Panc1 (cell line): ENCODE data around the gene TSPAN15. TPM values are rescaled to one million over a fixed set of nuclear protein-coding genes. Genes with fewer than 3 reads are reported as not detected.

Experiments
- ATAC-seq: fragments of 200-7000 bp; cut with Tn5 transposase; 2 replicates; pipeline ENCODE4 v1.9.1; 2020; ENCODE audit warnings: mild to moderate bottlenecking, moderate library complexity
- BruUV-seq: library from RNA; stranded (reverse); fragments of 400-500 nt; replicated peaks from 2 replicates; lab custom pipeline; 2021; lab: Mats Ljungman, UMichigan
- CTCF ChIA-PET: fragments of 300-600 bp; sonication (Branson Sonifier 250); formaldehyde crosslinking; loops from one replicate; lab custom pipeline; 2022; ENCODE audit warnings: antibody characterized with exemption; lab: Charles Lee
- POLR2A ChIA-PET: fragments of 300-600 bp; sonication (Branson Sonifier 250); formaldehyde crosslinking; loops from one replicate; lab custom pipeline; 2022; ENCODE audit warnings: antibody characterized with exemption; lab: Charles Lee
- DNase-seq: peaks from one replicate; pipeline ENCODE4 v3.0.0-alpha.2; 2010; ENCODE audit warnings: low read depth, low spot score
- H3K27ac ChIP-seq: 2 replicates; pipeline ENCODE4 v1.5.1; 2011; ENCODE audit warnings: mild to moderate bottlenecking, low read length, inconsistent platforms
- H3K27me3 ChIP-seq: fragments of 200-500 bp; sonication (Bioruptor generic); 2 replicates; pipeline ENCODE4 v1.6.0; 2014; ENCODE audit warnings: low read length, inconsistent platforms; ENCODE audit not compliant: control insufficient read depth, insufficient read depth
- H3K36me3 ChIP-seq: fragments of 200-500 bp; sonication (Bioruptor generic); 2 replicates; pipeline ENCODE4 v1.5.1; 2014; ENCODE audit warnings: inconsistent platforms, mild to moderate bottlenecking, low read length, moderate library complexity; ENCODE audit not compliant: control insufficient read depth, insufficient read depth
- H3K4me1 ChIP-seq: 2 replicates; pipeline ENCODE4 v1.5.1; 2011; ENCODE audit warnings: inconsistent platforms, mild to moderate bottlenecking, low read length, moderate library complexity; ENCODE audit not compliant: control insufficient read depth, insufficient read depth
- H3K4me3 ChIP-seq, 2 experiments: 2 replicates each; pipeline ENCODE4 v1.5.1; 2011 to 2012; ENCODE audit warnings: low read depth in 2 of 2, low read length in 2 of 2, mild to moderate bottlenecking in 2 of 2, inconsistent platforms in 1 of 2, moderate library complexity in 1 of 2
- H3K9me3 ChIP-seq: fragments of 200-500 bp; sonication (Bioruptor generic); 2 replicates; pipeline ENCODE4 v1.5.1; 2014; ENCODE audit warnings: low read depth, mild to moderate bottlenecking, inconsistent platforms, low read length, moderate library complexity; ENCODE audit not compliant: control insufficient read depth, insufficient read depth
- CTCF ChIP-seq: fragments of 450-650 bp; IDR thresholded peaks from 2 replicates; pipeline ENCODE4 v1.5.1; 2017; ENCODE audit warnings: mild to moderate bottlenecking
- POLR2AphosphoS5 ChIP-seq: IDR thresholded peaks from 2 replicates; pipeline ENCODE4 v1.6.1; 2012; ENCODE audit warnings: mild to moderate bottlenecking, low read depth, low read length, moderate library complexity
- REST ChIP-seq, 2 experiments: IDR thresholded peaks; 2 replicates each; pipeline ENCODE4 v1.6.1; 2011 to 2012; ENCODE audit warnings: low read depth in 2 of 2, control low read depth in 1 of 2, low read length in 1 of 2, mild to moderate bottlenecking in 1 of 2, moderate library complexity in 1 of 2; ENCODE audit not compliant: insufficient read depth in 1 of 2
- SIN3A ChIP-seq: IDR thresholded peaks from 2 replicates; pipeline ENCODE4 v1.6.1; 2012; ENCODE audit warnings: low read depth, mild to moderate bottlenecking, low read length, moderate library complexity, borderline replicate concordance; ENCODE audit not compliant: insufficient read depth
- TCF7L2 ChIP-seq: IDR thresholded peaks from 2 replicates; pipeline ENCODE4 v1.6.1; 2011; ENCODE audit warnings: mild to moderate bottlenecking, low read depth, low read length, inconsistent platforms
- in situ Hi-C: cut with HindIII; loops from 2 replicates; pipeline ENCODE4 v1.10.0; 2016; ENCODE audit warnings: low sequenced_read_pairs, low pct_unique_long_range_greater_than_20kb
- intact Hi-C: fragments of 100-400 bp; cut with micrococcal nuclease; formaldehyde crosslinking; loops from one replicate; pipeline ENCODE4 v1.10.0; 2022; ENCODE audit not compliant: unreplicated experiment
- total RNA-seq: library from RNA; stranded (reverse); gene quantifications from one replicate; pipeline ENCODE4 v1.2.1, GENCODE V29; 2021; ENCODE audit not compliant: unreplicated experiment

Gene TSPAN15
- total RNA-seq, 1 experiment from 2014 or later: 199 TPM

GRCh38 chr10:69415049-69415448 lies 36.2 kb upstream of the TSPAN15 start:
- CTCF ChIA-PET: interaction anchor here (0.6 kb wide), 1 partner anchor 504 kb away, joined by 4 read pairs; no protein-coding TSS in a partner anchor
- in situ Hi-C loops: no loop called here

GRCh38 chr10:69415951-69416350 lies 35.3 kb upstream of the TSPAN15 start:
- Histone ChIP-seq H3K27me3 (no peaks in the 10 kb centered on the region), H3K27ac (no peak overlapping the region), H3K4me1 (no peaks in the 10 kb centered on the region), H3K9me3 (no peaks in the 10 kb centered on the region), H3K36me3 (no peaks in the 10 kb centered on the region), H3K4me3 (no peak overlapping the region)
- ChIA-PET POLR2A (no interaction called here), CTCF (no interaction called here)
- DNase-seq (no peak), ATAC-seq (no peak)
- no peak for TF ChIP-seq SIN3A
- TF ChIP-seq POLR2AphosphoS5: no peak
- TF ChIP-seq CTCF: no peak
- TF ChIP-seq REST (IDR thresholded peaks at IDR 0.05; ENCODE audit: insufficient read depth in 1 of 2, low read depth in 2 of 2, low read length in 1 of 2): no peak
- TF ChIP-seq TCF7L2: no peak
- no TSS peak for BruUV-seq
- in situ Hi-C loops: no loop called here
- intact Hi-C loops: no loop called here

More at GRCh38 chr10:69415049-69415448, 36.2 kb upstream of the TSPAN15 start:
- ATAC-seq (no peak), DNase-seq (no peak)
- TF ChIP-seq CTCF: no peak
- TF ChIP-seq SIN3A: no peak
- no peak for TF ChIP-seq REST (IDR thresholded peaks at IDR 0.05; ENCODE audit: insufficient read depth in 1 of 2, low read depth in 2 of 2, low read length in 1 of 2)
- TF ChIP-seq TCF7L2: no peak
- no peak for TF ChIP-seq POLR2AphosphoS5
- BruUV-seq: no TSS peak
- no peak overlapping the region for H3K27ac ChIP-seq
- no peaks in the 10 kb centered on the region for H3K36me3 ChIP-seq
- no peaks in the 10 kb centered on the region for H3K4me1 ChIP-seq
- H3K27me3 ChIP-seq: no peaks in the 10 kb centered on the region
- intact Hi-C loops: no loop called here
- H3K4me3 ChIP-seq: no peak overlapping the region
- POLR2A ChIA-PET: interaction anchor here (0.7 kb wide), 1 partner anchor 267 kb away, joined by 4 read pairs; no protein-coding TSS in a partner anchor
- no peaks in the 10 kb centered on the region for H3K9me3 ChIP-seq
